Mesendoderm (in vitro differentiated cells): ENCODE measurements around the gene GNA12.
A peak's percentile ranks its signal among the peaks of the same experiment; 100 is the strongest.

Source experiments
- DNase-seq: peaks from one replicate; pipeline ENCODE4 v3.0.0; 2013
- H2AK5ac ChIP-seq: 2 replicates; pipeline ENCODE4 v1.6.1; 2013; ENCODE audit warnings: low read length, inconsistent platforms
- H2BK120ac ChIP-seq: 2 replicates; pipeline ENCODE4 v1.6.1; 2013; ENCODE audit warnings: low read depth, mild to moderate bottlenecking, low read length, moderate library complexity, mixed read lengths
- H2BK15ac ChIP-seq: replicated peaks from 2 replicates; pipeline ENCODE4 v1.6.1; 2013; ENCODE audit warnings: low read depth, mild to moderate bottlenecking, moderate library complexity
- H2BK5ac ChIP-seq: 2 replicates; pipeline ENCODE4 v1.6.1; 2013; ENCODE audit warnings: low read length, inconsistent platforms
- H3K18ac ChIP-seq: 2 replicates; pipeline ENCODE4 v1.6.1; 2013; ENCODE audit warnings: mild to moderate bottlenecking, low read length, mixed read lengths
- H3K23ac ChIP-seq: one replicate; pipeline ENCODE4 v1.6.1; 2013; ENCODE audit warnings: low read length
- H3K27ac ChIP-seq: 2 replicates; pipeline ENCODE4 v1.5.1; 2013; ENCODE audit warnings: low read depth, mild to moderate bottlenecking, inconsistent platforms, low read length, moderate library complexity
- H3K27me3 ChIP-seq: 2 replicates; pipeline ENCODE4 v1.6.1; 2013; ENCODE audit warnings: low read length, control low read depth, mild to moderate bottlenecking, inconsistent platforms; ENCODE audit not compliant: insufficient read depth, poor library complexity
- H3K36me3 ChIP-seq: 2 replicates; pipeline ENCODE4 v1.6.1; 2013; ENCODE audit warnings: low read length, inconsistent platforms; ENCODE audit not compliant: control insufficient read depth, insufficient read depth
- H3K4ac ChIP-seq: one replicate; pipeline ENCODE4 v1.6.1; 2013; ENCODE audit warnings: low read depth, mild to moderate bottlenecking, low read length, moderate library complexity
- H3K4me1 ChIP-seq: 2 replicates; pipeline ENCODE4 v1.6.1; 2013; ENCODE audit warnings: low read depth, low read length, inconsistent platforms; ENCODE audit not compliant: control insufficient read depth
- H3K4me2 ChIP-seq: 2 replicates; pipeline ENCODE4 v1.6.1; 2013; ENCODE audit warnings: low read length
- H3K4me3 ChIP-seq: 2 replicates; pipeline ENCODE4 v1.5.1; 2013; ENCODE audit warnings: mild to moderate bottlenecking, low read length
- H3K56ac ChIP-seq: one replicate; pipeline ENCODE4 v1.6.1; 2013; ENCODE audit warnings: low read length
- H3K79me1 ChIP-seq: 2 replicates; pipeline ENCODE4 v1.6.1; 2013; ENCODE audit warnings: low read length, inconsistent platforms
- H3K79me2 ChIP-seq: 2 replicates; pipeline ENCODE4 v1.6.1; 2013; ENCODE audit warnings: mild to moderate bottlenecking, low read length; ENCODE audit not compliant: control insufficient read depth, insufficient read depth
- H3K9ac ChIP-seq: 2 replicates; pipeline ENCODE4 v1.6.1; 2013; ENCODE audit warnings: low read length, inconsistent platforms
- H4K5ac ChIP-seq: one replicate; pipeline ENCODE4 v1.6.1; 2013; ENCODE audit warnings: low read length
- H4K8ac ChIP-seq: one replicate; pipeline ENCODE4 v1.6.1; 2013; ENCODE audit warnings: low read depth, mild to moderate bottlenecking, control low read depth, low read length, moderate library complexity
- whole genome bisulfite sequencing: extraction: QIAGEN DNeasy Blood & Tissue Kit; methylation state at CpG from one replicate; pipeline ENCODE4 v1.1.7; 2013; ENCODE audit warnings: low lambda C conversion rate, missing lambda C conversion rate; ENCODE audit not compliant: insufficient coverage; ENCODE audit errors: extremely low coverage; 5-methylcytosine and 5-hydroxymethylcytosine counted together

GNA12 gene

GRCh38 chr7:2721842-2722241 is 122.3 kb downstream of the GNA12 start:
- no peak overlapping the region for H2BK5ac ChIP-seq
- no peak overlapping the region for H3K9ac ChIP-seq
- no peak overlapping the region for H3K27ac ChIP-seq
- H4K8ac ChIP-seq: no peak overlapping the region
- no peak overlapping the region for H3K4me3 ChIP-seq
- peaks cover 4% of the 10 kb centered on the region for H3K36me3 ChIP-seq
- H3K4me1 ChIP-seq: no peaks in the 10 kb centered on the region
- no peaks in the 10 kb centered on the region for H3K27me3 ChIP-seq
- no peak overlapping the region for H2AK5ac ChIP-seq
- H3K4me2 ChIP-seq: no peak overlapping the region
- no peak overlapping the region for H4K5ac ChIP-seq
- no peak overlapping the region for H2BK15ac ChIP-seq
- no peak overlapping the region for H3K4ac ChIP-seq
- no peak overlapping the region for H3K23ac ChIP-seq
- peaks cover 2% of the 10 kb centered on the region for H3K79me1 ChIP-seq
- H2BK120ac ChIP-seq: no peak overlapping the region
- 100% methylated on average over 3 of the region's 19 CpGs for WGBS
- H3K56ac ChIP-seq: no peak overlapping the region
- DNase-seq: no peak
- H3K18ac ChIP-seq: no peak overlapping the region
- H3K79me2 ChIP-seq: no peaks in the 10 kb centered on the region

- no CpG with 5 or more reads among the region's 16 CpGs for WGBS
- no peak for DNase-seq
Observed at GRCh38 chr7:2720024-2720423, 124.1 kb downstream of the GNA12 start.

GRCh38 chr7:2719007-2719406 is 125.1 kb downstream of the GNA12 start:
- WGBS: no CpG with 5 or more reads among the region's 16 CpGs
- DNase-seq: peak; percentile 50
- no peak overlapping the region for H2BK15ac ChIP-seq
- no peaks in the 10 kb centered on the region for H3K79me1 ChIP-seq
- H2AK5ac ChIP-seq: no peak overlapping the region
- H3K9ac ChIP-seq: no peak overlapping the region
- no peaks in the 10 kb centered on the region for H3K4me1 ChIP-seq
- H3K27me3 ChIP-seq: no peaks in the 10 kb centered on the region
- no peak overlapping the region for H3K18ac ChIP-seq
- no peak overlapping the region for H3K27ac ChIP-seq
- no peak overlapping the region for H4K5ac ChIP-seq
- H2BK120ac ChIP-seq: no peak overlapping the region
- no peak overlapping the region for H2BK5ac ChIP-seq
- H3K4ac ChIP-seq: no peak overlapping the region
- no peak overlapping the region for H3K4me2 ChIP-seq
- peaks cover 2% of the 10 kb centered on the region for H3K36me3 ChIP-seq
- H3K56ac ChIP-seq: no peak overlapping the region
- no peak overlapping the region for H4K8ac ChIP-seq
- H3K23ac ChIP-seq: no peak overlapping the region
- no peaks in the 10 kb centered on the region for H3K79me2 ChIP-seq
- no peak overlapping the region for H3K4me3 ChIP-seq

More at GRCh38 chr7:2720024-2720423, 124.1 kb downstream of the GNA12 start:
- no peaks in the 10 kb centered on the region for H3K79me2 ChIP-seq
- no peak overlapping the region for H3K23ac ChIP-seq
- no peak overlapping the region for H3K27ac ChIP-seq
- H4K5ac ChIP-seq: no peak overlapping the region
- H3K9ac ChIP-seq: no peak overlapping the region
- no peaks in the 10 kb centered on the region for H3K79me1 ChIP-seq
- H3K56ac ChIP-seq: no peak overlapping the region
- H2BK15ac ChIP-seq: no peak overlapping the region
- H3K4me3 ChIP-seq: no peak overlapping the region
- H3K27me3 ChIP-seq: no peaks in the 10 kb centered on the region
- H3K18ac ChIP-seq: no peak overlapping the region
- H3K4ac ChIP-seq: no peak overlapping the region
- no peak overlapping the region for H2BK5ac ChIP-seq
- H3K4me1 ChIP-seq: no peaks in the 10 kb centered on the region
- no peak overlapping the region for H3K4me2 ChIP-seq
- no peak overlapping the region for H2AK5ac ChIP-seq
- no peak overlapping the region for H2BK120ac ChIP-seq
- no peak overlapping the region for H4K8ac ChIP-seq
- H3K36me3 ChIP-seq: peaks cover 2% of the 10 kb centered on the region

- DNase-seq: no peak
- Histone ChIP-seq H2AK5ac (no peak overlapping the region), H4K5ac (no peak overlapping the region), H2BK120ac (no peak overlapping the region), H3K4me1 (no peaks in the 10 kb centered on the region), H3K27me3 (no peaks in the 10 kb centered on the region), H3K27ac (no peak overlapping the region), H3K56ac (no peak overlapping the region), H3K4me3 (no peak overlapping the region), H3K79me2 (no peaks in the 10 kb centered on the region), H3K9ac (no peak overlapping the region), H3K23ac (no peak overlapping the region), H4K8ac (no peak overlapping the region), H3K4me2 (no peak overlapping the region), H3K18ac (no peak overlapping the region), H2BK5ac (no peak overlapping the region), H3K36me3 (peaks cover 2% of the 10 kb centered on the region), H3K79me1 (no peaks in the 10 kb centered on the region), H3K4ac (no peak overlapping the region), H2BK15ac (no peak overlapping the region)
- no CpG with 5 or more reads among the region's 34 CpGs for WGBS
Observed at GRCh38 chr7:2718296-2718965, 125.7 kb downstream of the GNA12 start.

GRCh38 chr7:2717293-2718261 is 126.5 kb downstream of the GNA12 start:
- Histone ChIP-seq H3K18ac (no peak overlapping the region), H3K4me2 (no peak overlapping the region), H3K9ac (no peak overlapping the region), H2BK120ac (no peak overlapping the region), H3K27ac (no peak overlapping the region), H4K5ac (no peak overlapping the region), H2AK5ac (no peak overlapping the region), H3K79me1 (no peaks in the 10 kb centered on the region), H3K4me3 (no peak overlapping the region), H2BK5ac (no peak overlapping the region), H3K79me2 (no peaks in the 10 kb centered on the region), H2BK15ac (no peak overlapping the region), H3K4ac (no peak overlapping the region), H3K23ac (no peak overlapping the region), H3K36me3 (peaks cover 2% of the 10 kb centered on the region), H4K8ac (no peak overlapping the region), H3K27me3 (no peaks in the 10 kb centered on the region), H3K56ac (no peak overlapping the region), H3K4me1 (no peaks in the 10 kb centered on the region)
- DNase-seq: no peak
- WGBS: no CpG with 5 or more reads among the region's 47 CpGs
